NCI-H2107 treated with DMSO at 0.1 percent for 48 hours (cell line): ENCODE data around the gene KIF23.
"Not testable (repeated sequence)": the region's sequence is repeated elsewhere in the genome, so short reads cannot be mapped to it uniquely, and the experiment has no call there.

Experiments used
- DNase-seq: peaks from one replicate; lab custom pipeline; 2025; ENCODE audit not compliant: unreplicated experiment; lab: John Stamatoyannopoulos, UW

Gene KIF23

DNA sequence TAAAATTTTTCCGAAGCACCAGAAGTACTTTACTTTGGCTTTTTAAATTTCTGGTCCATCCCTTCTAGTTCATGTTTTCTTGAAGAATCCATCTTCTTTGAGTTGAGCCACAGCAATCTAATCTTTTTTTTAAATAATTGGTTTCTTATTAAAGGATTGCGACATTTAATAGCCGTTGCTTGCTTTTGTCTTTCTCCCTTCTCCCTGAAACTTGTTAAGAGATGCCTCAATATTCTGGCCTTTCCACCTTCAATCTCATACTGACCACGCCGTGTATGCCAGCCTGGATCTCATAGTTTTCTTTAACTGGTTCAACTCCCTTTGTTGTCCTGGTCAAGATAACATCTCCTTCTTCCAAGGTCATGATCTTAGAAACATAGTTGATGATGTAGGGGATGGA, 20.1 kb downstream of the KIF23 start:
- DNase-seq, result no peak

DNA sequence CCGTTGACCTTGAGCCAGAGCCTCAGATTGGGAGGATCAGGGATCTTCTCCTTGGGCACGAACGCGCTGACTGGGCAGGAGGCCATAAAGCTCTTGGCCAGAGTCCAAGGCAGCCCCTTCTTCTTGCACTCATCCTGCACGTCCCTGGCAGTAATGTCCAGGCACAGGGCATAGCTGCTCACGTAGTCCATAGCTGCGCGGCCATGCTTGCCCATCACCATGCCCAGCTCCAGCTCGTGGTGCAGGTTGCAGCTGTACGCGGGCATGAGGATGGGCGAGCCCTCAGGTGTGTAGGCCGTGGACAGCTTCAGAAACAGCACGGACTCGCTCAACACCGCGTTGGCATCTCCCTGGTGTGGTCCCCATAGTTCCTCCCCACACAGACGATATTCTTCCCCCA, 20.5 kb downstream of the KIF23 start:
- DNase-seq, result no peak

DNA sequence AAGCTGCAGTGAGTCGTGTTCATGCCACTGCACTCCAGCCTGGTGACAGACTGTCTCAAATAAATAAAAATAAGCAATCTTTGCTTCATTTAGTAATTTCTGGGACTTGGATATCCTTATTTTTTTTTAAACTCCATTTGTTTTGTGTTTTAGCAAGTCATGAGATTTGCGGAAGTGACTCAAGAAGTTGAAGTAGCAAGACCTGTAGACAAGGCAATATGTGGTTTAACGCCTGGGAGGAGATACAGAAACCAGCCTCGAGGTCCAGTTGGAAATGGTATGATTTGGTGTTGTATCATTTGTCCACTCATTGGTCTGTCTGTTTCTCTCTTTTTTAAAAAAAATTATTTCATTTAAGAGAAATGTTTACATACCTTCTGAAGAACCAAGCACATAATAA, 21.8 kb downstream of the KIF23 start:
- DNase-seq, result no peak

DNA sequence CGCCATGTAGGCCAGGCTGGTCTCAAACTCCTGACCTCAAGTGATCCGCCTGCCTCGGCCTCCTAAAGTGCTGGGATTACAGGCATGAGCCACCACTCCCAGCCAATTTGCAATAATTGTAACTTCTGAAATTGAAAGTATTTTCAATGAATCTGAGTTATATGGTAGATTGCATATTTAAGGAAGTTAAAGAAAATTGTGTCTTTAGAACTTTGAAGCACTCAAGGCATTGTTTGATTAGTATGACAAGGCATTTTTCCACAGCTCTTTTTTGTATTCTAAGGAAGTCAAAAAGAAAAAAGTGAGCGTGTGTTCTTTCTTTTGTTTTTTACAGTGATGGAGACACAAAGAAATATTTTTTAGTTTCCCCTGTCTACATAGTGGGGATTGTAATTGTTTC, 22.8 kb downstream of the KIF23 start:
- no peak for DNase-seq

DNA sequence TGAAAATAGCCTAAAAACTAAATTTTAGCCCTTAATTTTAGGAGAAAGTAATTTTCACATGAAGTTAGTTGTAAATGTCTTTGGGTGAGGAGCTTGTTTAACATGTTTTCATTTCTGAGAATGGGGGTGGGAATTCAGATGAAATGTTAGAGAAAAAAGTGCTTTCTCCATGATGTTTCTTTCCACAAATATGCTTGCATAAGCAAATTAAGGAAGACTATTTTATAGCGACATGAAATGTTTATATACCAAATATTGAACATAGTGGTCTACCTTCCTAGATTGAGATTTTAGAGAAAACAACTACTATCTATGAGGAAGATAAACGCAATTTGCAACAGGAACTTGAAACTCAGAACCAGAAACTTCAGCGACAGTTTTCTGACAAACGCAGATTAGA, 25.5 kb downstream of the KIF23 start:
- no peak for DNase-seq

DNA sequence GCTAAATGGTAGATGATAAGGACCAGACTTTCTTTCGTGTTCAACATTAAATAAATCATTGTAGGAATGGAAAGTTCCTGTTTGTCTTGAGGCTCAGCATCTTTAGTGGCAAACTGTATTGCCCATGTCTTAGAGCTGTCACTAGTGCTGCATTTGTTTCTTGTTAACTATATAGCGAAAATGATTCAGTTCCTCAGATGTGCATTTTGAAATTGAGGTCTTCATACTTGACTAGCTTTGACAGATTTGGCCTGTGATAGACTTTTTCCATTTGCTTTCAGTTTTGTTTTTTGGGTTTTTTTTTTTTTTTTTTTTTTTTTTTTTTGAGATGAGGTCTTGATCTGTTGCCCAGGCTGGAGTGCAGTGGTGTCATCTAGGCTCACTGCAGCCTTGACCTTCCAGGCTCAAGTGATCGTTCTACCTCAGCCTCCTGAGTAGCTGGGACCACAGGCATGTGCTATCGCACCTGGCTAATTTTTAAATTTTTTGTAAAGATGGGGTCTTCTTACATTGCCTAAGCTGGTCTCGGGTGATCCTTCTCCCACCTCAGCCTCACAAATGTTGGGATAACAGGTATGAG, 29.0 kb downstream of the KIF23 start:
- no peak for DNase-seq

DNA sequence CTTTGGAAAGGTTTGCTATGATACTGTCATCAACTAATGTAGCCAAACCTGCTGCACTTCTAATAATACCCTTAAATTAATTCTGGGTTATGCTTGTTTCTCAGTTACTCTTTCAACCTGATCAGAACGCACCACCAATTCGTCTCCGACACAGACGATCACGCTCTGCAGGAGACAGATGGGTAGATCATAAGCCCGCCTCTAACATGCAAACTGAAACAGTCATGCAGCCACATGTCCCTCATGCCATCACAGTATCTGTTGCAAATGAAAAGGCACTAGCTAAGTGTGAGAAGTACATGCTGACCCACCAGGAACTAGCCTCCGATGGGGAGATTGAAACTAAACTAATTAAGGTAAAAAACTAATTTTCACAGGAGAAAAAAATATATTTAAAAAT, 30.5 kb downstream of the KIF23 start:
- DNase-seq, result no peak

DNA sequence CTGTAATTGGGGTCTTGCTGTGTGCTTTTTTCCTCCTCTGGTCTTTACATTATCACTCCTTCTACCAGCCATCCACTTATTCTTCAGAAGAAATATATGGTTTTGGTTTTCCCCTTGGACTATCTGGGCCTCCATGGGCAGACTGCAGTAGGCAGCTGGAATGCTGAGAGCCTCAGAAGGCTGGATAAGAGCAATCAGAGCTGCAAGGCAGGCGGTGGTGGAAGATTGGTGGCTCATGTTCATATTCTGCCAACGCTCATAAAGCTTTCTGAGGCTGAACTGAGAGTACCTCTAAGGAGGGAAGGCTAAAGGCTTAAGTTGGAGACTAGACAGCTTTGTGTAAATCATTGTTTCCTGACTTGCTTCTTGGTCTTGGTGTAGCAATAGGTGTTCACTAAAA, 32.8 kb downstream of the KIF23 start:
- no peak for DNase-seq

DNA sequence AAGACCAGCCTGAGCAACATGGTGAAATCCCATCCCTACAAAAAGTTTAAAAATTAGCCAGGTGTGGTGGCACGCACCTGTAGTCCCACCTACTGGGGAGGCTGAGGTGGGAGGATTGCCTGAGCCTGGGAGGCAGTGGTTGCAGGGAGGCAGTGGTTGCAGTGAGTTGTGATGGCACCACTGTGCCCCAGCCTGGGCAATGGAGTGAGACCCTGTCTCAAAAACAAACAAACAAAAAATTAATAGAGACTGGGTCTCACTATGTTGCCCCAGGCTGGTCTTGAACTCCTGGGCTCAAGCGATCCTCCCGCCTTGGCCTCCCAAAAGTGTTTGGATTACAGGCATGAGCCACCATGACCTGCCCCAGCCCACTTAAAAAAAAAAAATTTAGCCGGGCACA, 36.1 kb downstream of the KIF23 start:
- DNase-seq, result not testable (repeated sequence)

DNA sequence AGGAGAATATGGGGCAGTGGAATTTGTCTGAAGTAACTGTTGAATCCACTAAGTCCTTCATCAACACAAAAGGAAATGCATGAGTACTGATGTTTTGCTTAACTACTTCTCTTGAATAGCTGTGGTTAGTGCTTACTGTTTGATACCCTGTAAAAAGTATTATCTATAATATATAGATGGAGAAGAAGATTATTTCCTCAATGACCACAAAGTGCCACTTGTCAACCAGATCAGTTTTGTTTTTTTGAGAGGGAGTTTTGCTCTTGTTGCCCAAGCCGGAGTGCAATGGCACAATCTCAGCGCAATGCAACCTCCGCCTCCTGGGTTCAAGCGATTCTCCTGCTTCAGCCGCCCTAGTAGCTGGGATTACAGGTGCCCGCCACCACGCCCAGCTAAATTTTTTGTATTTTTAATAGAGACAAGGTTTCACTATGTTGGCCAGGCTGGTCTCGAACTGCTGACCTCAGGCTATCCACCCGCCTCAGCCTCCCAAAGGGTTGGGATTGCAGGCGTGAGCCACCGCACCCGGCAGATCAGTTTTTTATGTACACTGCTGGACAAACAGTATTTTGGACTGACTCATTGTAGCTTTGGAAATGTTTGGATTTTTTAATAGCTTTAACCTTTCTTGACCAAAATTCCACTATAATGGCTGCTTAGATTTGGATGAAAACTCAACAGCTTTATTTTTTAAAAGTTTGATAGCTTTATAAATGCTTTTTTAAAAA, 37.0 kb downstream of the KIF23 start:
- DNase-seq, result no peak

DNA sequence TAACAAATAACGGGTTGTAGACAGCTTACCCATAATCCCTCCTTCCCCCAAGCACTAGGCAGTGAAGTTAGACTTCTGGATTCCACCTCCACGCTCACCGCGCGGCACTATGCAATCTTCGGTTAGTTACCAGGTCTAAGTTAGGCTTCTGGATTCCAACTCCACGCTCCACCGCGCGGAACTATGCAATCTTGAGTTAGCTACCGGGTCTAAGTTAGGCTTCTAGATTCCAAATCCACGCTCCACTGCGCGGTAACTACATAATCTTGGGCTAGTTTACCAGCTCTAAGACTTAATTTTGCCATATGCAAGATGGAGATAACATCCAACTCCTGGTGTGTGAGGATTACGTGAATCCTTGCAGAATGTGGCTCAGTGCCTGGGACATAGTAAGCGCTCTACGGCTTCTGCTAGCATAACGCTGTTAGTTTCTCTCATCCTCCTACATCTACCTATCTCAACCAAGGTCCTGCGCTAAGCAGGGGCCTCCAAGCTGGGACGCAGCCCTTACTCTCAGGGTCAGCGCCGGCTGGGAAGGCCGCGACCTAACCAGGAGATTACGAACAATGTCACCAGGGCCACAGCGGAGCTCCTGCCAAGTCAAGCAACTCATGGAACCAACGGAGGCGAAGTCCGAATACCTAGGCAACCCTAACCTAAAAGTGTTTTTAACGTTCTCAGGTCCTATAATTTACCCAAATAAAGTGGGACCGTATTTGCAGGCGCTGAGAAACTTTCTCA, 38.0 kb downstream of the KIF23 start:
- DNase-seq, result no peak

DNA sequence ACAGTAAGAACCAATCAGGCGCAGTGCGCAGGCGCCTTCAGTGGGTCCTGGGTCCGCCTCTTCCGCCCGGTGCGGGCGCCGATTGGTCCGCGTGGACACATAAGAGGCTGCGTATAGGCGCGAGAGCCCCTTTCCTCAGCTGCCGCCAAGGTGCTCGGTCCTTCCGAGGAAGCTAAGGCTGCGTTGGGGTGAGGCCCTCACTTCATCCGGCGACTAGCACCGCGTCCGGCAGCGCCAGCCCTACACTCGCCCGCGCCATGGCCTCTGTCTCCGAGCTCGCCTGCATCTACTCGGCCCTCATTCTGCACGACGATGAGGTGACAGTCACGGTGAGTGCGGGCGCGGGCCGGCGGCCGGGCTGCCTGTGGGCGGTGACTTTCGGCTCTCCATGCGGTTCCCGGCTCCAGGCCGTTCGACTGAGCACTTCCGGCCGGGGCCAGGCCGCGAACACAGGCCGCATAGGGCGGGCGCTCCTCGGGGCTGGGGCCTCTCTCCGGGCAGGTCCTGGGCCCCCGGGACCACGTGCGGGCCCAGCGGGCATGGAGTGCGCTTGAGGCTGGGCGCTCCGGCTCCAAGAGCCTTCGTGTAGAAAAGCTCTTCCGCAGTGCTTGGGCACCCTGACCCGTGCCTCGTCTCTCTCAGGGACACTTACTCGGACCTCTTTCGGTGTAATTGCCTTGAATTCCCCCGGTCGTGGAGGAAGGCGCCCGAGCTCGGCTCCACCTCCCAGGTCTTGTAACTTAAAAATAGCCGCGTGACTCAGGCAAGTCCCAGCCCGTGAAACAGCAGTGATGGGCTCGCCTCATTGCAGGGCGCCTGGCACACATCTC, 38.8 kb downstream of the KIF23 start, which contains the start of gene RPLP1:
TSS of gene RPLP1 (plus strand) at position 127 of the 830 bp plus-strand sequence. CDS start at position 258, 131 bp downstream.
- peak; percentile 32 for DNase-seq

DNA sequence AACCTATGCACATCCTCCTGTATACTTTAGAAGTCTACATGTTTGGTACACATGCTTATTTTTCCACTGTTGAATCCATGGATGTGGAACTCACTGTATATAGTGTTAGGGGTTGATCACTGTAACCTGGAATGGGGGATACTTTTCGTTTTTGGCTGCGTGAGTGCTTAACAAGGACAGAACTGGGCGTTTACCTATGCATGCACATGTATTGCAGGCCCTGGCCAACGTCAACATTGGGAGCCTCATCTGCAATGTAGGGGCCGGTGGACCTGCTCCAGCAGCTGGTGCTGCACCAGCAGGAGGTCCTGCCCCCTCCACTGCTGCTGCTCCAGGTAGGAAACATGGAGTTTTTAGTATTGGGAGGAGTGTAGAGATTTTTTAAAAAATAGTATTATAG, 40.8 kb downstream of the KIF23 start:
- DNase-seq, result no peak

DNA sequence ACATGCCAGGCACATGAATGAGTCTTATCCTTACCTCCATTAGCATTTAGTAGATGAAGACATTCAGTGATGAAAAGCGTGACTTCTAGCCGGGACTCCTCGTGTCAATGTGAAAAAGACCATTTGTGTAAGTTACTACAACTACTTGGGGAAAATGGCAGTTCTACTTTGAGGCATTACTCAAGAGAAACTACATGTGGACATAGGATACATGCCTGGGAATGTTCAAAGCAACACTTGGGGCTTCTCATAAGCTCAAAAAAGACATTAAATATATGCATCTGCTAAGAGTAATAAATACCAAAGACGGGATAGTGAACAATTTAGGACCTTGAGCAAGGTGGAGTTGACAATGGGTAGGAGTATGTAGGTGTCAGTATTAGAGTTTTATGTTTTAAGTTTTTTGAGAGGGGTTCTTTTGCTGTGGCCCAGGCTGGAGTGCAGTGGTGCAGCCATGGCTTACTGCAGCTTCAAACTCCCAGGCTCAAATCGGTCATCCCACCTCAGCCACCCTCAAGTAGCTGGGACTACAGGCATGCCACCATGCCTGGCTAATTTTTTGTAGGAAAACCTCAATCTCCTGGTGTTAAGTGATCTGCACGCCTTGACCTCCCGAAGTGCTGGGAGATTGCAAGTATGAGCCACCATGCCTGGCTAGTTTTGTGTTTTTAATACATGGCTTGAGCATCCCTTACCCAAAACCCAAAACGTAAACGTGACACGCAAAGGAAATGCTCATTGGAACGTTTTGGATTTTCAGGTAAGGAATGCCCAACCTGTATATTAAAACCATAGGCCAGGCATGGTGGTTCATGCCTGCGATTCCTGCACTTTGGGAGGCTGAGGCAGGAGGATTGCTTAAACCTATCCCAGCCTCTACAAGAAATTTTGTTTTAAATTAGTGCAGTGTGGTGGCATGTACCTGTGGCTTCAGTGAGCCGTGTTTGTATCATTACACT, 42.3 kb downstream of the KIF23 start:
- no peak for DNase-seq

DNA sequence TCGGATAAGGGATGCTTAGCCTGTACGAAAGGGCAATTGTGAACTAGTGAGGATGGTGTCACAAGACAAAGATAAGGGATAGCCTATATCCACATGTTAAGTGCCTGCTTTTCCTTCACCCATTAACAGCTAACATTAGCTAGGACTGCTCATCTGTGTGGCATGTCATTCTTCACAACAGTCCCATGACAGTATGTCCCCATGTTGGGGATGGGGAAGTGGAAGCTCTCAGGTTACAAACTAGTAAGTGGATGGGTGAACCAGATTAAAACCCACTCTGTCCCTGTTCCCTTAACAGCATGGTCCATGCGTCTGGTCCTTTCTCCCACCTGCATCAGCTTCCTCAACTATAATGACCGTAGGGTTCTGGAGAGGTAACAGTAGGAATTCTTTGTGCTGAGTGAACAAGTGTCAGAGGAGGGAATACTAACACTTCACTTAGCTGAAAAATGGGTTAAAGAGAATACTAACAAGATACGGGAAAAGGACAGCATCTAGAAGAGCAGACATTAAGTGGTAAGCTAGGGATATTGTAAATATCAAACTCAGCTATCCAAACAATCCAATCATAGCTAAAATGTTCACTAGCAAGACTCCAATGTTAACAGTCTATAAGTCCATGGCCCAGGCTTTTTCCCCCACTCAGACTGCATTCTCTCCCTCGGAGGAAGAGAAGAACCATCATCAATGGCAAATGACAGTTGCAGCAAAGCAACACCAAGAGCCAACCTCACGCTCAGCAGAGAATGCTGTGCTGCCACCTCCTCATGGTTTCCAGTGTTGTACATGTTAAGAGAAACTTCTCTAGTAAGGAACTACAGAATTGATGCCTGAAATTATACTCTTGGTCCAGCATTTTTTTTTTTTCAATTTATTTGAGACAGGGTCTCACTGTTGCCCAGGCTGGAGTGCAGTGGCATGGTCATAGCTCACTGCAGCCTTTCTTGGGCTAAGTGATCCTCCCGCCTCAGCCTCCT, 43.4 kb downstream of the KIF23 start:
- no peak for DNase-seq

DNA sequence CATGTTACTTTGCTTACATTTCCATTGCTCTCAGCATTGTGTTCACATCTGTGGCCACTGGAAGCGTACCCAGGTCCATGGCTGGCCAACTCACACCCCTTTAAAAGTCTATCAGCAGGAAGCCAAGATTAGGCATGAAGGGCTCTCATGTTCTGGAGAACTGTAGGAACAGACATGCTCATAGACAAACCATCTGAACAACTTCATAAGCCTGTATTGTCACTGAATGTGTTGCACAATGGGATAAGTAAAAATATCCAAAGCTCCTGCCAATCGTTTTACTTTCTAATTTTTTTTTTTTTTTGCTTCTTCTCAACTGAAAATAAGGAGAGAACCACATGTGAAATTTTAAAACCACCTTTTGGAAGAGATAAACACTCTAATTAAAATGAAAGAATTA, 44.9 kb downstream of the KIF23 start:
- no peak for DNase-seq

DNA sequence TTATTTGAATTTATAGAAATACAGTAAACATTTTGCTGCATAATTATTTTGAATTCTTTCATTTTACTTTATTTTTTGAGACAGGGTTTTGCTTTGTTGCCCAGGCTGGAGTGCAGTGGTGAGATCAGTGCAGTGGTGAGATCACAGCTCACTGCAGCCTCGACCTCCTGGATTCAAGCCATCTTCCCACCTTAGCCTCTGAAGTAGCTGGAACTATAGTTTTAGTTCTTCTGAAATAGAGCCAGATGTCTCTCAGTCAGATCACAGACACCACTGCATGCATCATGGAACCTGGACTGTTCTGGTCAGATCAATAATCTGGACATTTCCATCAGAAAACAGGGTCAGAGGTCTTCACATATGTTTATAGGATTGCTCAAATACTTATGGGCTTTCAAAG, 46.3 kb downstream of the KIF23 start:
- DNase-seq, result no peak

DNA sequence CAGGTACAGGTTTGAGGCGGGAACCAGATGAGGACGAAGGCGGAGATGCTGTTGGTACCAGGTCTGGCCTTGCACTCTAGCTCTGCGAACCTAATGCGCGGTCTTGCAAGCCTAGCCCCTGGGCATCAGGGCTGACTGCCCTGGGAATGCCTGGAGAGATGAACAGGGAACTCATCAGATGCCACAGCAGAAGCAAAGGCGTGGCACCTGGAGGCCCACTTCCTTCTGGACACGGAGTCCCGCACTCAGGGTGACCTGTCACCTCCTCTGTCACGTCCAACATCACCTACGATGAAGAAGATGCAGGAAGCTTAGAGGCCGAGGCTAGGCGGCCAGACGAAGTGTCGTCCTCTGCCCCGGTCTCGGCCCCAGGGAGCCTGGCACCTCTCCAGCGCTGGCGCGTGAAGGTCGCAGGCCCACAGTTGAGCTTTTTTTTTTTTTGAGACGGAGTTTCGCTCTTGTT, 47.9 kb downstream of the KIF23 start:
- DNase-seq, result no peak
